Left lung (tissue), 10 donors: Measurements from ENCODE around the gene CASZ1. TPM values are rescaled to one million over a fixed set of nuclear protein-coding genes. Genes with fewer than 3 reads are reported as not detected.

ENCODE experiments used
- ATAC-seq: fragments of 200-7000 bp; cut with Tn5 transposase; one replicate; pipeline ENCODE4 v1.9.1; 2020; ENCODE audit warnings: moderate library complexity
- DNase-seq, 4 donors: peaks; one replicate each; pipeline ENCODE4 v3.0.0-alpha.2; 2013 to 2020
- H3K27ac ChIP-seq, 2 donors: fragments of 200-600 bp; sonication (generic) in 1 of 2; one replicate each; pipeline versions ENCODE4 v1.5.0 to v1.8.0; 2020 to 2021
- H3K27me3 ChIP-seq, 2 donors: fragments of 200-600 bp; sonication (generic) in 1 of 2; one replicate each; pipeline versions ENCODE4 v1.5.0 to v1.8.0; 2020 to 2021
- H3K36me3 ChIP-seq, 2 donors: fragments of 200-600 bp; sonication (generic) in 1 of 2; one replicate each; pipeline versions ENCODE4 v1.5.0 to v1.8.0; 2020 to 2021
- H3K4me1 ChIP-seq, 2 donors: fragments of 200-600 bp; one replicate each; pipeline ENCODE4 v1.8.0; 2021
- H3K4me3 ChIP-seq, 2 donors: fragments of 200-600 bp; sonication (generic) in 1 of 2; one replicate each; pipeline versions ENCODE4 v1.5.0 to v1.8.0; 2020 to 2021; ENCODE audit warnings: mild to moderate bottlenecking in 1 of 2
- H3K9me3 ChIP-seq, 2 donors: fragments of 200-600 bp; sonication (generic) in 1 of 2; one replicate each; pipeline versions ENCODE4 v1.5.0 to v1.8.0; 2020 to 2021
- intact Hi-C, 2 donors: fragments of 100-400 bp; cut with DNase I; formaldehyde crosslinking; loops; one replicate each; pipeline versions ENCODE4 v1.11.2 to v1.14.2; 2022
- polyA plus RNA-seq, 6 donors: library from polyadenylated mRNA; unstranded; fragments of 120-200 nt; gene quantifications; one replicate each; pipeline ENCODE4 v1.2.1, GENCODE V29; 2013; ENCODE audit not compliant: insufficient read length in 6 of 6
- total RNA-seq, 2 donors: library from RNA; stranded (reverse); fragmentation: NEBNext Ultra II Directional; extraction: Animal tissue kit (Norgen Biotek cat#: 25700); gene quantifications; one replicate each; pipeline ENCODE4 v1.2.1, GENCODE V29; 2021
- TF ChIP-seq, protein P1 (sequence below), 2 donors: fragments of 200-600 bp; sonication (generic) in 1 of 2; IDR thresholded peaks; one replicate each; pipeline versions ENCODE4 v1.5.0 to v1.8.0; 2021; ENCODE audit warnings: antibody characterized with exemption in 2 of 2
- donor health status: DM: no; HTN: yes; CAD: no.
- donor health status: DM: no; HTN: no; CAD: no.

Gene CASZ1
- total and polyA plus RNA-seq, 8 donors, result 15.1 to 44.0 (median 21.1) TPM

DNA sequence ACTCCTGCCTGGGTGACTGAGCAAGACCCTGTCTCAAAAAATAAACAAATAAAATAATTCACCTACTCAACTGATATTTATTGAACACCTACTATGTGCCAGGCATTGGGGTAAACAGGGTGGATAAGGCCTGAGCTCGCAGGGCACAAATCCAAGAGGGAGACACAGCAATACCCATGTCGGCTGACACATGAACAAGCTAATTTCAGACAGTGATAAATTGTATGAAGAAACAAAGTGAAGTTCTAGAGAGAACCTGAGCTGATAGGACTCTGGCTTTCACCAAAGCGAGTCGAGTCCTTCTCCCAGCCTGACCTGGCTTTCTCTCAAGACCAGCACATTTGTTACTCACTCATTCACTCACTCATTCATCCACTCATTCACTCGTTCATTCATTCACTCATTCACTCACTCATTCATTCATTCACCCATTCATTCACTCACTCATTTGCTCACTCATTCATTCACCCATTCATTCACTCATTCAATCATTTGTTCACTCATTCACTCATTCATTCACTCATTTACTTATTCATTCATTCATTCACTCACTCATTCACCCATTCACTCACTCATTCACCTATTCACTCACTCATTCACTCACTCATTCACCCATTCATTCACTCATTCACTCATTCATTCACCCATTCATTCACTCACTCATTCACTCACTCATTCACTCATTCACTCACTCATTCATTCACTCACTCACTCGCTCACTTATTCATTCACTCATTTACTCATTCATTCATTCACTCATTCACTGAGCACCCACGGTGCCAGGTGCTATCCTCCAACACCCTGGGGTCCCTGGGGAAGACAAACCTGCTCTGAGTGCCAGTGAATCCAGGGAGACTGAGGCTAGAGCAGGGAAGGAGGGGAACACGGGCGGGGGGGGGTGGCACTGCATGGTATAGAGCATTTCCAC lies 37.4 kb upstream of the CASZ1 start:
- TF ChIP-seq, protein P1, sequence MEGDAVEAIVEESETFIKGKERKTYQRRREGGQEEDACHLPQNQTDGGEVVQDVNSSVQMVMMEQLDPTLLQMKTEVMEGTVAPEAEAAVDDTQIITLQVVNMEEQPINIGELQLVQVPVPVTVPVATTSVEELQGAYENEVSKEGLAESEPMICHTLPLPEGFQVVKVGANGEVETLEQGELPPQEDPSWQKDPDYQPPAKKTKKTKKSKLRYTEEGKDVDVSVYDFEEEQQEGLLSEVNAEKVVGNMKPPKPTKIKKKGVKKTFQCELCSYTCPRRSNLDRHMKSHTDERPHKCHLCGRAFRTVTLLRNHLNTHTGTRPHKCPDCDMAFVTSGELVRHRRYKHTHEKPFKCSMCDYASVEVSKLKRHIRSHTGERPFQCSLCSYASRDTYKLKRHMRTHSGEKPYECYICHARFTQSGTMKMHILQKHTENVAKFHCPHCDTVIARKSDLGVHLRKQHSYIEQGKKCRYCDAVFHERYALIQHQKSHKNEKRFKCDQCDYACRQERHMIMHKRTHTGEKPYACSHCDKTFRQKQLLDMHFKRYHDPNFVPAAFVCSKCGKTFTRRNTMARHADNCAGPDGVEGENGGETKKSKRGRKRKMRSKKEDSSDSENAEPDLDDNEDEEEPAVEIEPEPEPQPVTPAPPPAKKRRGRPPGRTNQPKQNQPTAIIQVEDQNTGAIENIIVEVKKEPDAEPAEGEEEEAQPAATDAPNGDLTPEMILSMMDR (IDR thresholded peaks at IDR 0.05), result no peak
- Histone ChIP-seq H3K4me1 (no peaks in the 10 kb centered on the region), H3K27me3 (peaks cover 17 to 39% of the 10 kb centered on the region in 2 donors), H3K27ac (no peak overlapping the region), H3K4me3 (no peak overlapping the region), H3K36me3 (no peaks in the 10 kb centered on the region), H3K9me3 (no peaks in the 10 kb centered on the region)
- ATAC-seq (no peak), DNase-seq (no peak)
- intact Hi-C loops, result no loop called here

DNA sequence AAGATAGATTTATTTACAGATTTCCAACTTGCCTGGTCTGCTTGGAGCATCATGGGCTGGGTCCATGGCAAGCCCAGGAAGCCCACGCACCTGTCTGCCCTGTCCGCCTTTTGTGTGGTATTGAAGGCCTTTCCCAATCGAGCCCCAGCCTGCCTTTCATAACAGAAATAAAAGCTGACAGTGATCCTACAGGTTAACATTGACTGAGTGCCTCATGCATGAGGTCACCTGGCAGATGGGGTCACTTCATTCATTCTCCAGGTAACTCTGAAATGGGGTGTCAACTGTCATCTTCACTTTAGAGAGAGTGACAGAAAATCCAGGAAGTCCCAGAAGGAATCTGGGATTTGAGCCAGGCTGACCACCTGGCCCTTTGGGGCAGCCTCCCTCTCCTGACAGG lies 36.3 kb upstream of the CASZ1 start:
- TF ChIP-seq, protein P1 (IDR thresholded peaks at IDR 0.05), result no peak
- Histone ChIP-seq H3K4me3 (no peak overlapping the region), H3K36me3 (no peaks in the 10 kb centered on the region), H3K4me1 (no peaks in the 10 kb centered on the region), H3K9me3 (no peaks in the 10 kb centered on the region), H3K27me3 (peaks cover 17 to 39% of the 10 kb centered on the region in 2 donors), H3K27ac (no peak overlapping the region)
- no peak for DNase-seq
- no peak for ATAC-seq
- intact Hi-C loops, result no loop called here

DNA sequence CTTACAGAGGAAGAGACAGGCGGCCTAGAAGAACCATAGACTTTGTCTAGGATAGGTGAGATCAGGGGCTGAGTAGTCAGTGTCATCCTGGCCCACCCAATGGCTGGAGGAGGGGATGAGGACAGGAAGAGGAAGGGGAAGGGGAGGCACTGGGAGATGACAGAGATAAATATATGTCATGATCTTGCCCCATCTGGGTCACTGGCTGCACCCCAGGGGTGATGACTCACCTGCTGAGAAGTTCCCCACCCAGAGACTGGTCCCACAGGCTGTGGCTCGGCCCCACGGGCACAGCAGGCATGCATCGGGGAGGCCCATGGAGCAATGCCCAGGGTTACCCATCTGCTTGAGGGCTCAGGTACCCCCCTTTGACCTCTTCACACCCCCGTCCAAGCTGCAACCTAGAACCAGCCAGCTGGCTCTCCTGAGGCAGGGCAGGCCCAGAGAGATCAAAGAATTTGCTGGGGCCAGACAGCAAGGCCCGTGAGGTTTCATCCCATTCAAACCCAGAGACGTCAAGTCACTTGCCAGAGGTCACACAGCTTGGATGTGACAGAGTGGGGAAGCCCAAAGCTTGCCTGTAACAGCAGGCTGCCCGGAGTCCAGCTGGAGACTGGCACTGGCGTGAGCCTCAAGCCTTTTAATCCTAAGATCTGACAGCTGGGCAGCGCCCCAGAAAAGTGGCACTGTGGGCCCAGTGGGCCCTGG lies 34.7 kb upstream of the CASZ1 start:
- no peaks in the 10 kb centered on the region for H3K36me3 ChIP-seq
- H3K27ac ChIP-seq, result no peak overlapping the region
- no peaks in the 10 kb centered on the region for H3K9me3 ChIP-seq
- H3K27me3 ChIP-seq, result peaks cover 17 to 37% of the 10 kb centered on the region in 2 donors
- no peaks in the 10 kb centered on the region for H3K4me1 ChIP-seq
- DNase-seq (no peak), ATAC-seq (no peak)
- no peak overlapping the region for H3K4me3 ChIP-seq
- intact Hi-C loops, result no loop called here
- TF ChIP-seq, protein P1 (IDR thresholded peaks at IDR 0.05), result no peak

DNA sequence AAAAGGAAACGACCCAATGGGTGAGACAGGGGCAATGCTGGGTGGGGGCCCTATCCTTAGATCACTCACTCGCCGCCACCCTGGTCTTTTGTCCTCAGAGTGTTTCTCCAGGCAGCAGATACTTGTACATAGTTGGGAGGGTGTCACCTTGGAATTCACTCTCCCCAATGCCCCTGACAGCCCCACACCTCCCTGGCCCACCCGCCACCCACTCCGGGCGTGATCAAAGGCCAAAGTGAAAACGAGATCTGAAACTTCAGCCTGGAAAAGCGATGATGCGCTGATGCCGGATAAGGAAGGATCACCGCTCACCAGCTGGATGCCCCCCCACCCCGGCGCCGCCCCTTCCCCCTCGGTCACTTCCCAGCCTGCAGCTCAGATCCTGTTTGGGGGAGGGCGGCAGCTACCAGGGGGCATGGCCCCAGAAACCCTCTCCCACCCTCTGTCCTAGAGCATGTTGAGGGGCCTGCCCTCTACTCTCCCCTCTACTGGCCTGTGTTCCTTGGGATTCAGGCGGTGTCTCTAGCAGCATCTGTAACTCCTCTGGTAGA lies 33.6 kb upstream of the CASZ1 start:
- ATAC-seq (no peak), DNase-seq (no peak)
- peaks cover 6 to 26% of the 10 kb centered on the region in 2 donors for H3K27me3 ChIP-seq
- H3K36me3 ChIP-seq, result no peaks in the 10 kb centered on the region
- no peak overlapping the region for H3K27ac ChIP-seq
- TF ChIP-seq, protein P1 (IDR thresholded peaks at IDR 0.05), result no peak
- no peaks in the 10 kb centered on the region for H3K9me3 ChIP-seq
- no peak overlapping the region for H3K4me3 ChIP-seq
- intact Hi-C loops, result no loop called here
- no peaks in the 10 kb centered on the region for H3K4me1 ChIP-seq
